DND-41 (cell line): Measurements from ENCODE around the gene LDB2.

Experiments
- EZH2 ChIP-seq: IDR thresholded peaks from 3 replicates; pipeline ENCODE4 v1.6.1; 2012; ENCODE audit warnings: borderline replicate concordance, low read depth, mild to moderate bottlenecking, moderate library complexity, low read length, inconsistent platforms; ENCODE audit not compliant: severe bottlenecking
- TF ChIP-seq, protein P1 (sequence below): IDR thresholded peaks from 2 replicates; pipeline ENCODE4 v1.5.1; 2012; ENCODE audit warnings: borderline replicate concordance, low read length, moderate library complexity, mild to moderate bottlenecking; ENCODE audit not compliant: poor library complexity, severe bottlenecking; ENCODE audit errors: extremely low read depth

DNA sequence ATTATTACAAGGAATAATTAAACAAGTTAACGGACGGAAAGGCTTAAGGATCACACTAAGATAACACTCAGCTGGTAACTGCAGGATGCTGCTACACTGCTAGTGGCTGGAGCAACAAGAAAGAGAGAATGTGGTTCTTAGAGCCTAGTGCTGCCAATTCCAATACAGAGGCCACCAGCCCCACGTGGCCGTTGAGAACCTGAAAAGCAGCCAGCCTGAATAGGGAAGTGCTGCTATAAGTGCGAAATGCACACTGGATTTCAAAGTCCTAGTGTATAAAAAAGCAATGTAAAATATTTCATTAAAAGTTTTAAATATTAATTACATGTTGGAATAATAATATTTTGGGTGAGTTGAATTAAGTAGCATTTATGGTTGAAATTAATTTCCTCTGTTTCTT lies 414.9 kb downstream of the LDB2 start:
- TF ChIP-seq, protein P1, sequence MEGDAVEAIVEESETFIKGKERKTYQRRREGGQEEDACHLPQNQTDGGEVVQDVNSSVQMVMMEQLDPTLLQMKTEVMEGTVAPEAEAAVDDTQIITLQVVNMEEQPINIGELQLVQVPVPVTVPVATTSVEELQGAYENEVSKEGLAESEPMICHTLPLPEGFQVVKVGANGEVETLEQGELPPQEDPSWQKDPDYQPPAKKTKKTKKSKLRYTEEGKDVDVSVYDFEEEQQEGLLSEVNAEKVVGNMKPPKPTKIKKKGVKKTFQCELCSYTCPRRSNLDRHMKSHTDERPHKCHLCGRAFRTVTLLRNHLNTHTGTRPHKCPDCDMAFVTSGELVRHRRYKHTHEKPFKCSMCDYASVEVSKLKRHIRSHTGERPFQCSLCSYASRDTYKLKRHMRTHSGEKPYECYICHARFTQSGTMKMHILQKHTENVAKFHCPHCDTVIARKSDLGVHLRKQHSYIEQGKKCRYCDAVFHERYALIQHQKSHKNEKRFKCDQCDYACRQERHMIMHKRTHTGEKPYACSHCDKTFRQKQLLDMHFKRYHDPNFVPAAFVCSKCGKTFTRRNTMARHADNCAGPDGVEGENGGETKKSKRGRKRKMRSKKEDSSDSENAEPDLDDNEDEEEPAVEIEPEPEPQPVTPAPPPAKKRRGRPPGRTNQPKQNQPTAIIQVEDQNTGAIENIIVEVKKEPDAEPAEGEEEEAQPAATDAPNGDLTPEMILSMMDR: no peak
- TF ChIP-seq EZH2: no peak
